GM12891 (cell line): ENCODE results near the gene ANHX.

Experiments used
- POLR2A ChIP-seq: IDR thresholded peaks from 2 replicates; pipeline ENCODE4 v1.6.1; 2011; ENCODE audit warnings: low read depth, low read length, control low read depth
- POLR2AphosphoS5 ChIP-seq: IDR thresholded peaks from 2 replicates; pipeline ENCODE4 v1.6.1; 2011; ENCODE audit warnings: low read depth, low read length, control low read depth
- SPI1 ChIP-seq: IDR thresholded peaks from 2 replicates; pipeline ENCODE4 v1.6.1; 2011; ENCODE audit warnings: low read depth, low read length, control low read depth
- TAF1 ChIP-seq: IDR thresholded peaks from 2 replicates; pipeline ENCODE4 v1.6.1; 2011; ENCODE audit warnings: low read depth, low read length, control low read depth

- no peak; the same call in none of the 2 replicates for TF ChIP-seq POLR2A
- no peak for TF ChIP-seq POLR2AphosphoS5
- no peak for TF ChIP-seq SPI1
- TF ChIP-seq TAF1: no peak
Observed at GRCh38 chr12:133203344-133204263, 32.1 kb downstream of the ANHX start.
